HepG2 (cell line): ENCODE results near the gene OARD1. TPM values are rescaled to one million over a fixed set of nuclear protein-coding genes. Genes with fewer than 3 reads are reported as not detected.

Experiments
- ATAC-seq: fragments of 200-7000 bp; cut with Tn5 transposase; 3 replicates; pipeline ENCODE4 v1.9.1; 2020; ENCODE audit warnings: mild to moderate bottlenecking, moderate library complexity
- BruUV-seq: library from RNA; stranded (reverse); fragments of 400-500 nt; replicated peaks from 2 replicates; lab custom pipeline; 2021; lab: Mats Ljungman, UMichigan
- CTCF ChIA-PET: fragments of 300-600 bp; formaldehyde crosslinking; extraction: SDS; loops from one replicate; lab custom pipeline; 2021; ENCODE audit warnings: low total read pairs, inconsistent platforms, low intra/inter-chr PET ratio; lab: Yijun Ruan, JAX
- POLR2A ChIA-PET: fragments of 350-600 bp; sonication (Branson Sonifier 250); formaldehyde crosslinking; loops from one replicate; lab custom pipeline; 2020; ENCODE audit warnings: antibody characterized with exemption, inconsistent platforms; lab: Yijun Ruan, JAX
- DNase-seq: peaks from one replicate; pipeline ENCODE4 v3.0.0-alpha.2; 2015; ENCODE audit warnings: low spot score
- FAIRE-seq: peaks from 3 replicates; lab custom pipeline; 2011; peaks lifted over from hg19 to GRCh38; lab: Jason Lieb, UNC
- H2AFZ ChIP-seq: one replicate; pipeline ENCODE4 v1.6.1; 2011; ENCODE audit warnings: low read length, inconsistent platforms
- H3K27ac ChIP-seq: fragments of 300-600 bp; 3 replicates; pipeline ENCODE4 v1.8.0; 2011; ENCODE audit warnings: mixed run types, mild to moderate bottlenecking, mixed read lengths, low read length, inconsistent platforms; ENCODE audit not compliant: insufficient read depth; ENCODE audit errors: extremely low read length
- H3K27me3 ChIP-seq, 2 experiments: fragments of 200-600 bp in 1 of 2; 2 replicates in 1 of 2; 3 replicates in 1 of 2; pipeline versions ENCODE4 v1.6.0 to v1.8.0; 2011; ENCODE audit warnings: low read length in 2 of 2, mild to moderate bottlenecking in 2 of 2, moderate library complexity in 2 of 2, inconsistent platforms in 1 of 2; ENCODE audit not compliant: insufficient read depth in 2 of 2, control insufficient read depth in 1 of 2
- H3K36me3 ChIP-seq, 2 experiments: fragments of 200-600 bp in 1 of 2; replicated peaks in 1 of 2; 2 replicates in 1 of 2; 3 replicates in 1 of 2; pipeline versions ENCODE4 v1.5.1 to v1.8.0; 2011; ENCODE audit warnings: low read length in 2 of 2, inconsistent platforms in 1 of 2; ENCODE audit not compliant: insufficient read depth in 2 of 2, control insufficient read depth in 1 of 2
- H3K4me1 ChIP-seq: 2 replicates; pipeline ENCODE4 v1.5.1; 2012; ENCODE audit warnings: low read length, inconsistent platforms; ENCODE audit not compliant: insufficient read depth
- H3K4me2 ChIP-seq: 2 replicates; pipeline ENCODE4 v1.6.0; 2011; ENCODE audit warnings: low read depth, low read length, inconsistent platforms
- H3K4me3 ChIP-seq, 3 experiments: fragments of 200-600 bp in 1 of 3; sonication (generic), shearing (Covaris generic) in 1 of 3; replicated peaks in 1 of 3; 2 replicates each; pipeline ENCODE4 v1.5.1; 2011 to 2016; ENCODE audit warnings: low read length in 3 of 3, inconsistent platforms in 2 of 3, low read depth in 2 of 3, mild to moderate bottlenecking in 2 of 3, control low read depth in 1 of 3, mixed read lengths in 1 of 3; ENCODE audit not compliant: insufficient read depth in 1 of 3
- H3K79me2 ChIP-seq: one replicate; pipeline ENCODE4 v1.6.1; 2011; ENCODE audit warnings: low read length, inconsistent platforms; ENCODE audit not compliant: insufficient read depth
- H3K9ac ChIP-seq: 2 replicates; pipeline ENCODE4 v1.6.0; 2011; ENCODE audit warnings: mild to moderate bottlenecking, low read depth, low read length, inconsistent platforms; ENCODE audit not compliant: insufficient read depth
- H3K9me3 ChIP-seq: 2 replicates; pipeline ENCODE4 v1.5.1; 2012; ENCODE audit warnings: mild to moderate bottlenecking, low read length
- H4K20me1 ChIP-seq: 2 replicates; pipeline ENCODE4 v1.6.0; 2011; ENCODE audit warnings: inconsistent platforms, mild to moderate bottlenecking, low read length, moderate library complexity; ENCODE audit not compliant: insufficient read depth
- AHR ChIP-seq: IDR thresholded peaks from 2 replicates; pipeline ENCODE4 v1.6.1; 2018; ENCODE audit warnings: missing genetic modification reagents, missing compliant biosample characterization
- ETV6 ChIP-seq: sonication (generic); formaldehyde crosslinking; conservative IDR thresholded peaks from 2 replicates; pipeline ENCODE4 v1.4.0; 2020; ENCODE audit warnings: missing genetic modification reagents
- KLF16 ChIP-seq, 2 experiments: sonication (generic) in 1 of 2; formaldehyde crosslinking in 1 of 2; IDR thresholded peaks; 2 replicates each; pipeline versions ENCODE4 v1.6.1 to v1.8.0; 2016 to 2023; ENCODE audit warnings: missing genetic modification reagents in 2 of 2, missing compliant biosample characterization in 1 of 2
- MAFG ChIP-seq: sonication (generic); formaldehyde crosslinking; IDR thresholded peaks from 2 replicates; pipeline ENCODE4 v1.5.1; 2020; ENCODE audit warnings: mild to moderate bottlenecking, missing genetic modification reagents
- MTF2 ChIP-seq: sonication (generic); formaldehyde crosslinking; IDR thresholded peaks from 2 replicates; pipeline ENCODE4 v1.5.0; 2020; ENCODE audit warnings: missing genetic modification reagents, borderline replicate concordance
- NFKB2 ChIP-seq: sonication (generic); formaldehyde crosslinking; IDR thresholded peaks from 2 replicates; pipeline ENCODE4 v1.4.0; 2020; ENCODE audit warnings: missing genetic modification reagents, borderline replicate concordance
- REPIN1 ChIP-seq: sonication (generic); formaldehyde crosslinking; IDR thresholded peaks from 2 replicates; pipeline ENCODE4 v1.8.0; 2022; ENCODE audit warnings: missing genetic modification reagents, low read depth, mild to moderate bottlenecking, borderline replicate concordance
- SAFB2 ChIP-seq: sonication (generic); formaldehyde crosslinking; IDR thresholded peaks from 2 replicates; pipeline ENCODE4 v1.5.1; 2020; ENCODE audit warnings: missing genetic modification reagents, low read depth, mild to moderate bottlenecking, borderline replicate concordance
- SP2 ChIP-seq: sonication (generic); formaldehyde crosslinking; IDR thresholded peaks from 2 replicates; pipeline ENCODE4 v1.5.1; 2020; ENCODE audit warnings: mild to moderate bottlenecking, missing genetic modification reagents
- TCF7 ChIP-seq: sonication (generic); IDR thresholded peaks from 2 replicates; pipeline ENCODE4 v1.6.1; 2016; ENCODE audit warnings: antibody characterized with exemption, low read depth
- TOPORS ChIP-seq: sonication (generic); formaldehyde crosslinking; IDR thresholded peaks from 2 replicates; pipeline ENCODE4 v1.8.0; 2023; ENCODE audit warnings: mild to moderate bottlenecking, missing genetic modification reagents
- U2AF1 ChIP-seq: fragments of 200-400 bp; formaldehyde crosslinking; optimal IDR thresholded peaks from 2 replicates; pipeline ENCODE3; 2017; ENCODE audit warnings: mild to moderate bottlenecking, low read depth, low read length
- ZNF335 ChIP-seq: sonication (generic); formaldehyde crosslinking; IDR thresholded peaks from 2 replicates; pipeline ENCODE4 v1.4.0; 2020; ENCODE audit warnings: missing genetic modification reagents
- ZNF550 ChIP-seq: sonication (generic); formaldehyde crosslinking; IDR thresholded peaks from 2 replicates; pipeline ENCODE4 v1.4.0; 2020; ENCODE audit warnings: mild to moderate bottlenecking, missing genetic modification reagents, borderline replicate concordance
- WGBS: methylation state at CpG from one replicate; pipeline ENCODE4 v1.1.6; 2017; ENCODE audit warnings: low lambda C conversion rate; 5-methylcytosine and 5-hydroxymethylcytosine counted together
- in situ Hi-C: cut with HindIII; loops from 2 replicates; pipeline ENCODE4 v1.10.0; 2017; ENCODE audit warnings: low pct_unique_long_range_greater_than_20kb; ENCODE audit not compliant: extremely low pct_ligation_motif_present
- intact Hi-C: fragments of 100-400 bp; cut with micrococcal nuclease; formaldehyde crosslinking; loops from one replicate; pipeline ENCODE4 v1.10.0; 2022; ENCODE audit not compliant: unreplicated experiment
- polyA plus RNA-seq, 8 experiments: library from polyadenylated mRNA; depleted of rRNA in 3 of 8; stranded (reverse) in 7 of 8; unstranded in 1 of 8; fragments of >200 nt; fragmentation: Illumina TruSeq in 4 of 8; extraction: Trizol in 4 of 8; gene quantifications; 2 replicates each; pipeline versions ENCODE4 v1.2.1 to v1.2.3, GENCODE V29; 2011 to 2016; ENCODE audit warnings: low read depth in 4 of 8, missing spikeins in 1 of 8, mixed read lengths in 1 of 8; ENCODE audit not compliant: insufficient read depth in 1 of 8
- total RNA-seq, 5 experiments: library from RNA; depleted of rRNA; stranded (reverse); fragments of >200 nt; fragmentation: Illumina TruSeq; extraction: Trizol; gene quantifications; 2 replicates each; pipeline ENCODE4 v1.2.3, GENCODE V29; 2016; ENCODE audit warnings: low read depth in 1 of 5
- TF ChIP-seq, protein P1 (sequence below): sonication (generic); formaldehyde crosslinking; IDR thresholded peaks from 2 replicates; pipeline ENCODE4 v1.5.0; 2020; ENCODE audit warnings: missing genetic modification reagents
- TF ChIP-seq, protein P2 (sequence below): sonication (generic); formaldehyde crosslinking; IDR thresholded peaks from 2 replicates; pipeline ENCODE4 v1.8.0; 2022; ENCODE audit warnings: mild to moderate bottlenecking, missing genetic modification reagents; ENCODE audit not compliant: insufficient replicate concordance
- TF ChIP-seq, protein P3 (sequence below): sonication (generic); formaldehyde crosslinking; IDR thresholded peaks from 2 replicates; pipeline ENCODE4 v1.4.0; 2020; ENCODE audit warnings: missing genetic modification reagents

Gene OARD1
- total and polyA plus RNA-seq, 2 of the 13 experiments (the other 11 are each of a cell fraction or from before 2014, with no cell fraction given) = 18.4 to 49.0 TPM

DNA sequence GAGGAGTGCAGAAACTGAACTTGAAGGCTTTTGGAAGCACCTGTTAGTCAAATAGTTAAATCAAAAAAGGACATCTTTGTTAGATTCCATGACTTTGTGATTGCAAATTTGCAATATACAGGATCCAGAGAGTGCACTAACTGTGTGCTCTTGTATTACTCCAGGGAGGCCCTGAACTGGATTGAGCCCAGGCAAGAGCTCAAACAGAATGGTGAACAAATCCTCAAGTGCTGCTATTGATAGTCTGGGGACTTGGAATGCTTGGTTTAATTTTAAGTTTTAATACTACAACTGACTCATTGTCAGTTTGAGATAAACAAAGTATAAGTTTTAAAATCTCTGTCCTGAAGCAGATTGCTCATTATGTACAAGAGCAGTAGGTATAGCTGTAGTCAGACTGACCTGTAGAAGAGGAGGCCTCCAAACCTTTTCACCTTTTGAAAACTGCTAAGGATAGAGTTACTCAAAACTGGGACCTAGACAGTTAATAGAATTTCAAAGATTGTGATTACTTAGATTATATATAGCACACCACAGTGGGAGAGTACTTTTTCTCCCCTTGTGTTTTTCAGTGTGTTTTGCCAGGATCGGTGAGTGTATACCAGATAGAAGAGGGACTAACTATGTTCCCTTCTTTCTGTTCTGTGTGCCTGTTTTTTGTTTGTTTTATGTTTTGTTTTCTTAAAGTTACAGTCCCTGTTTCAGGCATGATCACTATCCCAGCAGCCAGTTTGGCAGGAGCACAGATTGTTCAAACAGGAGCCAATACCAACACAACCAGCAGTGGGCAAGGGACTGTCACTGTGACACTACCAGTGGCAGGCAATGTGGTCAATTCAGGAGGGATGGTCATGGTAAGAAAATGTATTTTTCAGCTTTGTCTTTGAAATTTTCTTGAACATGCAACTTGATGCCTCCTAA lies 18.9 kb upstream of the OARD1 start:
- H3K9me3 ChIP-seq = no peaks in the 10 kb centered on the region
- TSS peak; percentile 15 for BruUV-seq
- no peak overlapping the region for H3K4me3 ChIP-seq
- no peaks in the 10 kb centered on the region for H3K79me2 ChIP-seq
- no peaks in the 10 kb centered on the region; the same call in 1 of the 2 replicates for H4K20me1 ChIP-seq
- no peak overlapping the region for H3K9ac ChIP-seq
- intact Hi-C loops (loop anchor here (5.0 kb wide), 1 partner anchor 226 kb away; no protein-coding TSS in a partner anchor), in situ Hi-C loops (loop anchor here (5.0 kb wide), 1 partner anchor 91 kb away; no protein-coding TSS in a partner anchor)
- ChIA-PET POLR2A (no interaction called here), CTCF (interaction anchor here (1.3 to 2.2 kb wide), 2 partner anchors 90 to 228 kb away, joined by 4 to 19 read pairs; no protein-coding TSS in a partner anchor)
- H3K27ac ChIP-seq = no peak overlapping the region
- no peaks in the 10 kb centered on the region for H3K4me1 ChIP-seq
- no peak overlapping the region for H2AFZ ChIP-seq
- no peak for FAIRE-seq
- H3K27me3 ChIP-seq = no peaks in the 10 kb centered on the region
- no peak overlapping the region for H3K4me2 ChIP-seq
- ATAC-seq = no peak
- WGBS = 65% methylated on average over 1 of the region's 1 CpG
- H3K36me3 ChIP-seq = peaks cover 40 to 83% of the 10 kb centered on the region in 2 experiments
- no peak for DNase-seq
- TF ChIP-seq REPIN1 (no peak), NFKB2 (no peak), ZNF550 (no peak), SAFB2 (CRISPR knock-in tag) (no peak), ZNF335 (CRISPR knock-in tag) (no peak), KLF16 (CRISPR knock-in tag; IDR thresholded peaks at IDR 0.05) (no peak), U2AF1 (no peak), AHR (CRISPR knock-in tag) (no peak), TOPORS (CRISPR knock-in tag) (no peak), SP2 (CRISPR knock-in tag) (no peak), ETV6 (CRISPR knock-in tag) (no peak), MTF2 (no peak), MAFG (no peak), TCF7 (no peak)
- TF ChIP-seq, protein P1, sequence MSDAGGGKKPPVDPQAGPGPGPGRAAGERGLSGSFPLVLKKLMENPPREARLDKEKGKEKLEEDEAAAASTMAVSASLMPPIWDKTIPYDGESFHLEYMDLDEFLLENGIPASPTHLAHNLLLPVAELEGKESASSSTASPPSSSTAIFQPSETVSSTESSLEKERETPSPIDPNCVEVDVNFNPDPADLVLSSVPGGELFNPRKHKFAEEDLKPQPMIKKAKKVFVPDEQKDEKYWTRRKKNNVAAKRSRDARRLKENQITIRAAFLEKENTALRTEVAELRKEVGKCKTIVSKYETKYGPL (CRISPR knock-in tag) = no peak
- TF ChIP-seq, protein P2, sequence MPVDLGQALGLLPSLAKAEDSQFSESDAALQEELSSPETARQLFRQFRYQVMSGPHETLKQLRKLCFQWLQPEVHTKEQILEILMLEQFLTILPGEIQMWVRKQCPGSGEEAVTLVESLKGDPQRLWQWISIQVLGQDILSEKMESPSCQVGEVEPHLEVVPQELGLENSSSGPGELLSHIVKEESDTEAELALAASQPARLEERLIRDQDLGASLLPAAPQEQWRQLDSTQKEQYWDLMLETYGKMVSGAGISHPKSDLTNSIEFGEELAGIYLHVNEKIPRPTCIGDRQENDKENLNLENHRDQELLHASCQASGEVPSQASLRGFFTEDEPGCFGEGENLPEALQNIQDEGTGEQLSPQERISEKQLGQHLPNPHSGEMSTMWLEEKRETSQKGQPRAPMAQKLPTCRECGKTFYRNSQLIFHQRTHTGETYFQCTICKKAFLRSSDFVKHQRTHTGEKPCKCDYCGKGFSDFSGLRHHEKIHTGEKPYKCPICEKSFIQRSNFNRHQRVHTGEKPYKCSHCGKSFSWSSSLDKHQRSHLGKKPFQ (CRISPR knock-in tag) = no peak
- TF ChIP-seq, protein P3, sequence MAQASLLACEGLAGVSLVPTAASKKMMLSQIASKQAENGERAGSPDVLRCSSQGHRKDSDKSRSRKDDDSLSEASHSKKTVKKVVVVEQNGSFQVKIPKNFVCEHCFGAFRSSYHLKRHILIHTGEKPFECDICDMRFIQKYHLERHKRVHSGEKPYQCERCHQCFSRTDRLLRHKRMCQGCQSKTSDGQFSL (CRISPR knock-in tag) = no peak
